Activated B cell treated with CpG ODN at 0.5 μM for 24 hours (primary cell): ENCODE data around the gene HOXD9. TPM values are rescaled to one million over a fixed set of nuclear protein-coding genes. Genes with fewer than 3 reads are reported as not detected.

Experiments used
- ATAC-seq: fragments of 200-7000 bp; cut with Tn5 transposase; one replicate; pipeline ENCODE4 v1.10.0; 2021; ENCODE audit warnings: low read depth, mild to moderate bottlenecking, moderate library complexity
- CTCF ChIA-PET: fragments of 350-600 bp; sonication (Branson Sonifier 250); formaldehyde crosslinking; loops from one replicate; lab custom pipeline; 2021; ENCODE audit warnings: antibody characterized with exemption; lab: Charles Lee
- POLR2A ChIA-PET: fragments of 350-600 bp; sonication (Branson Sonifier 250); formaldehyde crosslinking; loops from one replicate; lab custom pipeline; 2021; ENCODE audit warnings: antibody characterized with exemption; lab: Charles Lee
- DNase-seq: peaks from one replicate; pipeline ENCODE4 v3.0.0; 2022
- H3K27ac Mint-ChIP-seq: one replicate; pipeline ENCODE4 v1.8.0; 2020; ENCODE audit warnings: mixed read lengths
- H3K27me3 Mint-ChIP-seq: one replicate; pipeline ENCODE4 v1.8.0; 2021; ENCODE audit warnings: mixed read lengths
- H3K36me3 Mint-ChIP-seq: one replicate; pipeline ENCODE4 v1.8.0; 2021; ENCODE audit warnings: low read depth, mixed read lengths
- H3K4me1 Mint-ChIP-seq: one replicate; pipeline ENCODE4 v1.8.0; 2021; ENCODE audit warnings: mixed read lengths
- H3K4me3 Mint-ChIP-seq: one replicate; pipeline ENCODE4 v1.8.0; 2020; ENCODE audit warnings: mild to moderate bottlenecking, mixed read lengths
- H3K9me3 Mint-ChIP-seq: one replicate; pipeline ENCODE4 v1.8.0; 2020; ENCODE audit warnings: mixed read lengths
- CTCF ChIP-seq: fragments of 200-600 bp; IDR thresholded peaks from one replicate; pipeline ENCODE4 v1.8.0; 2022; ENCODE audit warnings: antibody characterized with exemption, mild to moderate bottlenecking
- intact Hi-C: fragments of 100-400 bp; cut with micrococcal nuclease; formaldehyde crosslinking; loops from one replicate; pipeline ENCODE4 v1.15.1; 2024
- total RNA-seq: library from RNA; stranded (reverse); gene quantifications from 2 replicates; pipeline ENCODE4 v1.2.3, GENCODE V29; 2022

HOXD9 gene
- total RNA-seq, 1 donor from 2014 or later, result not detected

GRCh38 chr2:176099728-176100546 lies 22.6 kb upstream of the HOXD9 start, which contains the start of gene HOXD12:
TSS of gene HOXD12 (plus strand) at chr2:176099795. CDS start at chr2:176099802, 7 bp downstream.
- Mint-ChIP-seq H3K27me3 (peaks cover 81% of the 10 kb centered on the region), H3K4me1 (peaks cover 16% of the 10 kb centered on the region), H3K36me3 (no peaks in the 10 kb centered on the region), H3K4me3 (no peak within 1 kb of the TSS), H3K27ac (no peak within 1 kb of the TSS), H3K9me3 (no peaks in the 10 kb centered on the region)
- no peak for TF ChIP-seq CTCF
- CTCF ChIA-PET, result no interaction called here
- POLR2A ChIA-PET, result no interaction called here
- no peak for ATAC-seq
- no peak for DNase-seq
- intact Hi-C loops, result loop anchor here (5.0 to 10.0 kb wide), 2 partner anchors 32 to 1065 kb away; no protein-coding TSS in a partner anchor

- TF ChIP-seq CTCF, result no peak
- DNase-seq (no peak), ATAC-seq (no peak)
- Mint-ChIP-seq H3K27ac (no peak overlapping the region), H3K4me3 (no peak overlapping the region), H3K27me3 (peaks cover 81% of the 10 kb centered on the region), H3K4me1 (peaks cover 17% of the 10 kb centered on the region), H3K36me3 (no peaks in the 10 kb centered on the region), H3K9me3 (no peaks in the 10 kb centered on the region)
- intact Hi-C loops, result no loop called here
- ChIA-PET CTCF (no interaction called here), POLR2A (no interaction called here)
These were observed 21.9 kb upstream of the HOXD9 start for GRCh38 chr2:176100547-176101140.

DNA sequence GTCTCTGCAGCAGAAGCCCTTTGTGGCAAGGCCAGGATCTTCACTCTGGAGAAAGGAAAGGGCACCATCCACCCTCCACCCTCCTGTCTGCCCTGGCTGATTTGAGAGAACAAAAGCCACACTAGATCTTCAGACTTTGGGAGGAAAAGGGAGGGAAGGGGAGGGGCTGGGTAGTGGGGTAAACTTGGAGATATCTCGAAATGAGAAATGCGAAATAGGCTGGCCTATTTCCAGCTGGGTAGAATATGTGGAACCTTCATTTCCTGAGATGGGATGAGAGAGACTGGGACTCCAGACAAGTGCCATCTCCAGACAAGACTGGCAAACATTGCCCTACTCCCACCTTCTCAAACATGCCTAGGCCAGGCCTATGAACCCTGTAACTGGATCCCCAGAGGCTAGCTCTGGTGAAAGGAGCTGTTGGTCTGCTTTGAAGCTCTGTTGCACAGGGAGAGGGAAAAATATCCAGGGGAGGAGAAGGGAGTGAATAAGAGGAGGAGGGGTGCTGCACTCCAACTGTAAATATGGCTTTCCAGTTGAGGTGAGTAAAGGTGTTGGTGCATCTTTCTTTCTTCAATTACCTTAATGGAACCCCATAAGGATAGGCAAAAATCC lies 21.2 kb upstream of the HOXD9 start:
- CTCF ChIA-PET, result no interaction called here
- POLR2A ChIA-PET, result no interaction called here
- Mint-ChIP-seq H3K36me3 (no peaks in the 10 kb centered on the region), H3K9me3 (peaks cover 2% of the 10 kb centered on the region), H3K27me3 (peaks cover 84% of the 10 kb centered on the region), H3K27ac (no peak overlapping the region), H3K4me1 (peaks cover 23% of the 10 kb centered on the region), H3K4me3 (no peak overlapping the region)
- no peak for DNase-seq
- intact Hi-C loops, result no loop called here
- no peak for TF ChIP-seq CTCF
- ATAC-seq, result no peak

GRCh38 chr2:176101842-176102241 lies 20.7 kb upstream of the HOXD9 start:
- Mint-ChIP-seq H3K9me3 (peaks cover 3% of the 10 kb centered on the region), H3K27ac (no peak overlapping the region), H3K4me1 (peaks cover 22% of the 10 kb centered on the region), H3K4me3 (no peak overlapping the region), H3K27me3 (peaks cover 80% of the 10 kb centered on the region), H3K36me3 (no peaks in the 10 kb centered on the region)
- DNase-seq (no peak), ATAC-seq (no peak)
- intact Hi-C loops, result no loop called here
- ChIA-PET POLR2A (no interaction called here), CTCF (interaction anchor here (0.6 to 1.6 kb wide), 2 partner anchors 550 to 1405 kb away, joined by 3 to 5 read pairs; no protein-coding TSS in a partner anchor)
- no peak for TF ChIP-seq CTCF
